Stimulated activated CD4-positive, alpha-beta T cell treated with anti-CD3 and anti-CD28 coated beads, Interleukin-1b, Interleukin-23, amount 100 ng/mL, for 4 hours (primary cell): ENCODE results near the gene ACKR3.

Experiments
- DNase-seq, 2 donors: peaks; one replicate each; pipeline ENCODE4 v3.0.0-alpha.2; 2020; ENCODE audit warnings: low read depth in 2 of 2

ACKR3 gene

DNA sequence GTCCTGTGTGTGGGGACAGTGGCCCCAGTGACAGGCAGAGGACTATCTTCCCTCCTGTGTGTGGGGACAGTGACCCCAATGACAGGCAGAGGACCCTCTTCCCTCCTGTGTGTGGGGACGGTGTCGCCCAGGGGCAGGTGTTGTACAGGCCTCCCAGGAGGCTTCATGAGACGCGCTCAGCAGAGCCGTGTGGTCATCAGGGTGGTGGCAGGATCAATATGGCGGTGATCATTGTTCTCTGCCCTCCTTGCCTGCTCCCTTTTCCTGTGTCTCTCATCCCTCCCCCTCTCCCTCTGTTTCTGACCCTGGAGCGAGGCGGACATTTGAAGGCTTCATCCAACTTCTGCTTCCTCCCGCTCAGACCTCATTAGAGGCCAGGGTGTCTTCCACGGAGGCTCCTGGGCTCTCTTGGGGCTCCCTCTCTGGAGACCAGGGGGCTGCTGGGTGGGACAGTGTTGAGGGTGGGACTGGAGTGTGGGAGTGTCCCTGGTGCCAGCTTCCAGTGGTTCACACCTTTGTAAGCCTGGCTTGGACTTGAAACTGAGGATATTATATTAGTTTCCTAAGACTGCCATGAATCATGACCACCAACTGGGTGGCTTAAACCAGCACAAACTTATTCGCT lies 59.5 kb downstream of the ACKR3 start:
- no peak for DNase-seq

DNA sequence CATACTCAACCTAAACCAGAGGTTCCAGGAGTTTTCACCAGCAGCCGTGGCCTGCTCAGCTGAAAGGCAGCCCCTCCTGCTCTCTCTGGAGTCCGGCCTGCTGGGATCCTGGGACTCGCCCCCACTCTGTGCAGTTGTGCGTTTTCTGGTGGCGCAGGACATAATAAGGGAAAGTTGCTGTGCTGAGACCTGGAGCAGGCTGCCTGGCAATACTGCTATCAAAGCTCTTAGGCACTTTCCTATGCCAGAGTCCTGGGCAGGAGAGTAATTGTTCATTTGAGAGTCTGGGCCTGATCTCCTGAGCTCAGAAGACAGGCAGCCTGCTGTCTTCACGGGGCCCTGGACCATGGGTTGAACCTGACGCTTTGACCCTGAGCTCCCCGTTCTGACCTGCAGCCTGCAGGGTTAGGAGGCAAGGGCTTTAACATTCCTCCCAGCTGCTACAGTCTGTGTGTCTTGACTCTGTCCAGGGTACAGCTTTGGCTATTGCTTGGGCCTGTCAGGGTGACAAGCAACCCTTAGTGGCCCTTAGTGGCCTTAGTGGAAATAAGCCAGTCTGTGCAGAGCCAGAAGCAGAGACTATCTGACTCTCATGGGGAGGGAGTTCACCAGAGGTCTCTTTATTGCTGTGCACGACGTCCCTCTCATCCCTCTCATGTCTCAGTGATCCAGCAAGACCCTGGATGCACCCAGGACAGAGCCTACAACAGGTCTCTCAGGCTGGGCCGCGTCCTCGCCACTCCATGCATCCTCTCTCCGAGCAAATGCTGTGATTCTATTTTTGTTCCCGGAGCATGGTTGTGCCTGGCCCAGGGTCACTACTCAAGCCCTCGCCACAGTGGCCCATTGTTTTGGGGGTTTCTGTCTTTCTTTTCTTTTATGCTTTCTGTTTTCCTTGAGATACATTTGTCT lies 60.6 kb downstream of the ACKR3 start:
- no peak for DNase-seq

DNA sequence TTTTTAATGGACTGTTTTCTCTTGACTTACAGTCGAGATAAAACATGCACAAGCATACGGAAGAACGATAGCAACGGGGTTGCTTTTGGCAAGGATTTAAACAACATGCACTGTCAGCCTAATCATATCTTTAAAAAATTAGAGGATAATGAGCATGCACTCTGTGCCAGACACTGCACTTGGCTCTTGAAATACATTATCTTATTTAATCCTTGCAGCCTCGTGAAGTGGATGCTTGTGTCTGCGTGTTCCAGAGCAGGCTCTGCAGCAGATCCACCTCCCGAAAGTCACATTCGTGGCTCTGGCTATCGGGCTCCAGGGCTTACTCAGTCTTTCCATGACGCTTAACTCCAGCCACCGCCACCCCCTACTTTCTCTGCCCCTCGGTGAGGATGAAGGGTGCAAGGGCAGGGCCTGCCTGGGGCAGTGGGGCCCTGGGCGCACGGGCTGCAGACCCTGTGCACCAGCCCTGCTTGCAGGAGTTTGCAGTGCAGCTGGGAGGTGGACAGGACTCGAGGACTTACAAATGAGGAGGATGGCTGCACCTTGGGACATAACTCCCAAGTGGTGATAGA lies 61.7 kb downstream of the ACKR3 start:
- DNase-seq = no peak

DNA sequence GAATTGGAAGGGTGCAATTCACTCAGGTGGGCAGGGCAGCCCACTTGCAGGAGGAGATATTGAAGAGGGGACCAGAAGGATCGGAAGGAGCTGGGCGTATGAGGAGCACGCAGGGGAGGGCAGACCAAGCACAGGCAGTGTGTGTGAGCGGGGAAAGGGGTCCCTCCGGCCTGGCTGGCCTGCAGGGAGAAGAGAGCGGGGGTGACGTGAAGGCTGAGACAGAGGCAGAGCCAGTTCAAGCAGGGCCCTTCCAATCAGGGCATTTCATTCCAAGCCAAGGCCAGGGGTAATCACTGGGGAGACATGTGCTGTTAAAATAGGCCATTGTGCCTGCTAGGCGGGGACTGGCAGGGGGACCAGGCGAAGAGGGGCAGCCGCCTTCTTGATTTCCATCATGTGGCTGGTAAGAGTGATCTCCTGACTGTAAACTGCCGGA lies 62.2 kb downstream of the ACKR3 start:
- DNase-seq = no peak
